BE2C (cell line): ENCODE measurements around the gene ADCY1.

Source experiments
- DNase-seq: peaks from one replicate; pipeline ENCODE4 v3.0.0-alpha.2; 2020
- H3K27me3 ChIP-seq: fragments of 250-450 bp; sonication (Bioruptor Pico); 2 replicates; pipeline ENCODE4 v1.5.1; 2020; ENCODE audit warnings: mild to moderate bottlenecking
- H3K36me3 ChIP-seq: fragments of 250-450 bp; sonication (Bioruptor Pico); 2 replicates; pipeline ENCODE4 v1.5.1; 2020; ENCODE audit warnings: mild to moderate bottlenecking
- H3K4me1 ChIP-seq: fragments of 250-450 bp; sonication (Bioruptor Pico); 2 replicates; pipeline ENCODE4 v1.5.1; 2020
- H3K4me3 ChIP-seq: 2 replicates; pipeline ENCODE4 v1.5.1; 2011; ENCODE audit warnings: low read depth, low read length
- H3K9me3 ChIP-seq: fragments of 250-450 bp; sonication (Bioruptor Pico); 2 replicates; pipeline ENCODE4 v1.5.1; 2020
- CTCF ChIP-seq: IDR thresholded peaks from 2 replicates; pipeline ENCODE4 v1.5.1; 2012; ENCODE audit warnings: mild to moderate bottlenecking, low read depth, low read length

The ADCY1 gene

GRCh38 chr7:45660901-45661211 is 86.7 kb downstream of the ADCY1 start:
- Histone ChIP-seq H3K9me3 (no peaks in the 10 kb centered on the region), H3K4me3 (no peak overlapping the region), H3K27me3 (no peaks in the 10 kb centered on the region), H3K36me3 (no peaks in the 10 kb centered on the region; the same call in 1 of the 2 replicates), H3K4me1 (no peaks in the 10 kb centered on the region)
- no peak for DNase-seq
- TF ChIP-seq CTCF: no peak

- no peaks in the 10 kb centered on the region for H3K4me1 ChIP-seq
- no peaks in the 10 kb centered on the region for H3K9me3 ChIP-seq
- DNase-seq: no peak
- no peaks in the 10 kb centered on the region; the same call in 1 of the 2 replicates for H3K36me3 ChIP-seq
- H3K27me3 ChIP-seq: no peaks in the 10 kb centered on the region
- H3K4me3 ChIP-seq: no peak overlapping the region
- no peak for TF ChIP-seq CTCF
Measured at GRCh38 chr7:45661302-45661995, 87.3 kb downstream of the ADCY1 start.

- H3K4me3 ChIP-seq: no peak overlapping the region
- no peaks in the 10 kb centered on the region; the same call in 1 of the 2 replicates for H3K36me3 ChIP-seq
- TF ChIP-seq CTCF: no peak
- no peaks in the 10 kb centered on the region for H3K4me1 ChIP-seq
- no peak for DNase-seq
- no peaks in the 10 kb centered on the region for H3K9me3 ChIP-seq
- no peaks in the 10 kb centered on the region for H3K27me3 ChIP-seq
Measured at GRCh38 chr7:45662018-45662417, 87.8 kb downstream of the ADCY1 start.

GRCh38 chr7:45662540-45663166 is 88.5 kb downstream of the ADCY1 start:
- TF ChIP-seq CTCF: no peak
- H3K4me1 ChIP-seq: no peaks in the 10 kb centered on the region
- H3K4me3 ChIP-seq: no peak overlapping the region
- H3K9me3 ChIP-seq: no peaks in the 10 kb centered on the region
- no peaks in the 10 kb centered on the region for H3K27me3 ChIP-seq
- no peaks in the 10 kb centered on the region; the same call in 1 of the 2 replicates for H3K36me3 ChIP-seq
- DNase-seq: no peak

- peak; percentile 50 for DNase-seq
- no peaks in the 10 kb centered on the region for H3K4me1 ChIP-seq
- TF ChIP-seq CTCF: peak; percentile 60
- no peaks in the 10 kb centered on the region for H3K9me3 ChIP-seq
- no peaks in the 10 kb centered on the region for H3K27me3 ChIP-seq
- no peak overlapping the region for H3K4me3 ChIP-seq
- no peaks in the 10 kb centered on the region; the same call in 1 of the 2 replicates for H3K36me3 ChIP-seq
Measured at GRCh38 chr7:45663167-45663921, 89.2 kb downstream of the ADCY1 start.
